Measurements from ENCODE around the gene CCDC88C.

Gene CCDC88C

DNA sequence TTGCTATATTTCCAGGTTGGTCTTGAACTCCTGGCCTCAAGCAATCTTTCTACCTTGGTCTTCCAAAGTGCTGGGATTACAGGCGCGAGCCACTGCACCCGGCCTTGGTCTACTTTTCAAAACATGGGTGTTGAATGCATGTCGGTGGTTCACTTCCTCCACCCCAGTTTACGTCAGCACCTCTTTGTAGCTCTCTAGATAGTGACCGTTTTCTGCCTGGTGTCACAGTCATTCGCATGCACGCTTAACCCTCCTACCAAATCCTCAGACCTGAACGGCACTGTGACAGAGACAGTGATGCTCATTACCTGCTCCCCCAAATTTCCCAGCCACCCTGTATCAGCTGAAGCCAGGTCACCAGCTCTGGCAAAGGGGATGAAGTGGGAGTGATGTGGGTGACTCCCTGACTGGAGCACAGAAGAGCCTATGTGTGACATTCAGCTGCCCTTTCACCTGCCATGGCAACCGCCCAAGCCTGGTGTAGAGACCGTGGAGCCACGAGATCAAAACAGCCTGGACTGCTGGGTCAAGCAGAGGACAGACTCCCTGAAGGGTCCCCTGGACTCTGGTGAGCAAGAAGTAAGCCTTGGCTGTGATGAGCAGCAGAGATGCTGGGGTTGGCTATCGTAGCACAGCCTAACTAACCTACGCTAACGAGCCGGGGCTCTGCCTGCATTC, 106.9 kb downstream of the CCDC88C start:
- DNase-seq (ENCODE audit: extremely low read depth, low read depth), result no peak
- no peak for TF ChIP-seq CTCF (IDR thresholded peaks at IDR 0.05; ENCODE audit: low read depth, low read length, missing control alignments)
- H3K4me3 ChIP-seq (replicated peaks; ENCODE audit: low read depth, low read length), result no peak overlapping the region

GRCh38 chr14:91309756-91310280, 107.8 kb downstream of the CCDC88C start:
- no peak for DNase-seq (ENCODE audit: extremely low read depth, low read depth)
- no peak overlapping the region for H3K4me3 ChIP-seq (replicated peaks; ENCODE audit: low read depth, low read length)
- TF ChIP-seq CTCF (IDR thresholded peaks at IDR 0.05; ENCODE audit: low read depth, low read length, missing control alignments), result no peak

DNA sequence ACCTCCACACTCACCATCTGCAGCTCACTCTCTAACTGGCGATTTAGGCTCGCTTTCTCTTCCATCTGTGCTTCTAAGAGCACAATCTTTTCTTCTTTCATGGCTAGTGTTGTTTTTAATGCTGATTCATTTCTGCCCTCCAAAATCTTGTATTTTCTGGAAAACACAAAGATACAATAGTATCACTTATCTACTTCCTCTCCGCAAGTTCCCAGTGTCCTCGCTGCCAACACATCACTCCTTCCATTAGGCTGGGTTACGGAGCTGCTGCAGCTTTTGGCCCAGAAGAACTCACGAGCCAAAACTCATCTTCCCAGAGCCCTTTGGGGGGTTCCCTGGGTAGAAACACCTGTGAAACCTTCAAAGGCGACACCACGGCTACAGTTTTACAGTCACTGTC, 109.3 kb downstream of the CCDC88C start:
- DNase-seq (ENCODE audit: extremely low read depth, low read depth), result no peak
- TF ChIP-seq CTCF (IDR thresholded peaks at IDR 0.05; ENCODE audit: low read depth, low read length, missing control alignments), result no peak
- no peak overlapping the region for H3K4me3 ChIP-seq (replicated peaks; ENCODE audit: low read depth, low read length)

GRCh38 chr14:91307652-91308051, 110.0 kb downstream of the CCDC88C start:
- TF ChIP-seq CTCF (IDR thresholded peaks at IDR 0.05; ENCODE audit: low read depth, low read length, missing control alignments), result no peak
- DNase-seq (ENCODE audit: extremely low read depth, low read depth), result no peak
- H3K4me3 ChIP-seq (replicated peaks; ENCODE audit: low read depth, low read length), result no peak overlapping the region

DNA sequence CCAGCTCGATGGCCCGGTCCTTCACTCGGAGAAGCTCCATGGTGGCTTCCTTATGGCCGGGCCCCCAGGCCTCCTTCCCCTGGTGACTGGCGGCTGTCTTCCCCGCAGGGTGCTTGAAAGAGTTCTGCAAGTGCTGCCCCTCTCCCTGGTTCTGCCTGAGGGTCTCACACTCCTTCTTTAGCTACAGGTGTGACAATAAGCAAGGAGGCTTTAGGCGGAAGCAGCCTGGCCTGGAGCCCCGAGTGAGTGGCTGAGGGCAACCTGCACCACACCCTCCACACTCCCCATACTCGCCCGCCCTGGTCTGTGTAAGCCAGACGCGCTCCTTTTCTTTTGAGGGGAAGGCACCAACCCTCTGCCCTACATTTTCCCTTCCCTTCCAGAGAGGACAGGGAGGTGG, 110.6 kb downstream of the CCDC88C start:
- no peak for DNase-seq (ENCODE audit: extremely low read depth, low read depth)
- no peak for TF ChIP-seq CTCF (IDR thresholded peaks at IDR 0.05; ENCODE audit: low read depth, low read length, missing control alignments)
- H3K4me3 ChIP-seq (replicated peaks; ENCODE audit: low read depth, low read length), result no peak overlapping the region

- DNase-seq (ENCODE audit: extremely low read depth, low read depth), result no peak
- TF ChIP-seq CTCF (IDR thresholded peaks at IDR 0.05; ENCODE audit: low read depth, low read length, missing control alignments), result no peak
- H3K4me3 ChIP-seq (replicated peaks; ENCODE audit: low read depth, low read length), result no peak overlapping the region
Observed at GRCh38 chr14:91306547-91306946, 111.1 kb downstream of the CCDC88C start.
